ENCODE results near the gene FGF18. TPM values are rescaled to one million over a fixed set of nuclear protein-coding genes. Genes with fewer than 3 reads are reported as not detected.

FGF18 gene
- total RNA-seq, 1 donor from 2014 or later: 0.06 TPM

DNA sequence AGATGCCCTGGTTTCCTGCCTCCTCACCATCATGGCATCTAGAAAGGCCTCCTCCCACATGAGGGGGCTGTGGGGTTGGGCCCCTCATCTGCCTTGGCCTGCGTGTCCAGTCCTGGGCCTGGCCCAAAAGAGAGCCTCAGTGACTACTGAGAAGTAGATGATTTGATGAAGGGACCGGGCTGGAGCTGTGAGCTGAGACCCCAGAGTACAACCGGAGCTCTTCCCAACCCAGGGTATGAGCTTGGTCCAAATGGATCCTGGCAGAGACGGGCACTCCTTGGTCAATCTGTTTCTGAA is 62.9 kb downstream of the FGF18 start:
- TF ChIP-seq EZH2 (IDR thresholded peaks at IDR 0.05) (no peak), EZH2phosphoT487 (IDR thresholded peaks at IDR 0.05) (no peak)
- TF ChIP-seq, protein P1, sequence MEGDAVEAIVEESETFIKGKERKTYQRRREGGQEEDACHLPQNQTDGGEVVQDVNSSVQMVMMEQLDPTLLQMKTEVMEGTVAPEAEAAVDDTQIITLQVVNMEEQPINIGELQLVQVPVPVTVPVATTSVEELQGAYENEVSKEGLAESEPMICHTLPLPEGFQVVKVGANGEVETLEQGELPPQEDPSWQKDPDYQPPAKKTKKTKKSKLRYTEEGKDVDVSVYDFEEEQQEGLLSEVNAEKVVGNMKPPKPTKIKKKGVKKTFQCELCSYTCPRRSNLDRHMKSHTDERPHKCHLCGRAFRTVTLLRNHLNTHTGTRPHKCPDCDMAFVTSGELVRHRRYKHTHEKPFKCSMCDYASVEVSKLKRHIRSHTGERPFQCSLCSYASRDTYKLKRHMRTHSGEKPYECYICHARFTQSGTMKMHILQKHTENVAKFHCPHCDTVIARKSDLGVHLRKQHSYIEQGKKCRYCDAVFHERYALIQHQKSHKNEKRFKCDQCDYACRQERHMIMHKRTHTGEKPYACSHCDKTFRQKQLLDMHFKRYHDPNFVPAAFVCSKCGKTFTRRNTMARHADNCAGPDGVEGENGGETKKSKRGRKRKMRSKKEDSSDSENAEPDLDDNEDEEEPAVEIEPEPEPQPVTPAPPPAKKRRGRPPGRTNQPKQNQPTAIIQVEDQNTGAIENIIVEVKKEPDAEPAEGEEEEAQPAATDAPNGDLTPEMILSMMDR (IDR thresholded peaks at IDR 0.05): no peak
- no peak overlapping the region for H3K27ac ChIP-seq
- DNase-seq (ENCODE audit: low spot score): no peak
- no peaks in the 10 kb centered on the region for H3K36me3 ChIP-seq
- H3K27ac Mint-ChIP-seq: no peak overlapping the region
- no peaks in the 10 kb centered on the region for H3K9me3 ChIP-seq (ENCODE audit: low read depth)
- H3K9me3 Mint-ChIP-seq: no peaks in the 10 kb centered on the region
- H3F3A ChIP-seq (ENCODE audit: low read depth): peaks cover 3% of the 10 kb centered on the region
- H4K20me1 ChIP-seq (ENCODE audit: low read depth): no peaks in the 10 kb centered on the region
- peaks cover 18% of the 10 kb centered on the region for H3K4me1 ChIP-seq
- no peak overlapping the region for H3K4me3 Mint-ChIP-seq
- peaks cover 39% of the 10 kb centered on the region for H3K4me1 Mint-ChIP-seq
- H3K4me2 ChIP-seq: no peak overlapping the region
- no peaks in the 10 kb centered on the region for H3K79me2 ChIP-seq (ENCODE audit: low read depth)
- peak overlapping the region; percentile 3 for H2AFZ ChIP-seq (replicated peaks)
- H3K9ac ChIP-seq: no peak overlapping the region
- H3K27me3 Mint-ChIP-seq (ENCODE audit: insufficient read depth, low read depth): peaks cover 5% of the 10 kb centered on the region
- no peaks in the 10 kb centered on the region for H3K36me3 Mint-ChIP-seq
- H3K27me3 ChIP-seq: no peaks in the 10 kb centered on the region
- H3K4me3 ChIP-seq: no peak overlapping the region

DNA sequence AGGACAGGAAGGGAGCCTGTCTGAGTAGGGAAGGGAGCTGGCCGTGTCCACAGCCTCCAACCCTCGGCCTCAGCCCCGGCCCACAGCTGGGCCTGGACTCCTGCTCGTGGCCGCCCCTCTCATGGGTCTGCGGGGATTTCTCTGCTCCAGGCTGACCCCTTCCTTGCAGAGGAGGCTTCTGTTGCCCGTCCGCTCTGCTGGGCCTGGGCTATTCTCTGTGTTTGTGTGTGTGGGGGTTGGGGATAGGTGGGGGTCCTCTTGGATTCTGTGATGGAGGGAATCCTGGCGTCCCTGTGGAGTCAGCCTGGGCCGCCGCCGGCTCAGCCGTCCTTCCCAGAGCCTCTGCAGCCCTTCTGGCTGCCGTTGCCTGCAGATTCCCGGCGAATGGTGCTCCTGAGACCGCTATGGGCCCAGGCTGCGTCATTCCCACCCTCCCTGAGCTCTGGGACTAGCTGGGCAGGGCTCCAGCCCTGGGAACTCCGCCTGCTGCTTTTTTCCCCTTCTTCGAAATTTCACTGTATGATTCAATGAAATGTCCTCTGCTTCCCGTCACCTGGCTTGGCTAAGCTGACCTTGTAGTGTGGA is 64.2 kb downstream of the FGF18 start:
- Mint-ChIP-seq H3K27ac (peak overlapping the region; percentile 60), H3K9me3 (no peaks in the 10 kb centered on the region), H3K4me3 (no peak overlapping the region), H3K36me3 (no peaks in the 10 kb centered on the region), H3K27me3 (ENCODE audit: insufficient read depth, low read depth) (peaks cover 8% of the 10 kb centered on the region), H3K4me1 (peaks cover 41% of the 10 kb centered on the region)
- peaks cover 3% of the 10 kb centered on the region for H3F3A ChIP-seq (ENCODE audit: low read depth)
- H3K9ac ChIP-seq: no peak overlapping the region
- TF ChIP-seq, protein P1 (IDR thresholded peaks at IDR 0.05): no peak
- TF ChIP-seq EZH2 (IDR thresholded peaks at IDR 0.05) (no peak), EZH2phosphoT487 (IDR thresholded peaks at IDR 0.05) (no peak)
- H3K27me3 ChIP-seq: no peaks in the 10 kb centered on the region
- H3K4me1 ChIP-seq: peaks cover 18% of the 10 kb centered on the region
- H4K20me1 ChIP-seq (ENCODE audit: low read depth): no peaks in the 10 kb centered on the region
- no peaks in the 10 kb centered on the region for H3K9me3 ChIP-seq (ENCODE audit: low read depth)
- no peak overlapping the region for H3K27ac ChIP-seq
- no peak overlapping the region for H3K4me3 ChIP-seq
- H2AFZ ChIP-seq (replicated peaks): peak overlapping the region; percentile 76
- no peak for DNase-seq (ENCODE audit: low spot score)
- H3K79me2 ChIP-seq (ENCODE audit: low read depth): no peaks in the 10 kb centered on the region
- no peaks in the 10 kb centered on the region for H3K36me3 ChIP-seq
- H3K4me2 ChIP-seq: no peak overlapping the region

DNA sequence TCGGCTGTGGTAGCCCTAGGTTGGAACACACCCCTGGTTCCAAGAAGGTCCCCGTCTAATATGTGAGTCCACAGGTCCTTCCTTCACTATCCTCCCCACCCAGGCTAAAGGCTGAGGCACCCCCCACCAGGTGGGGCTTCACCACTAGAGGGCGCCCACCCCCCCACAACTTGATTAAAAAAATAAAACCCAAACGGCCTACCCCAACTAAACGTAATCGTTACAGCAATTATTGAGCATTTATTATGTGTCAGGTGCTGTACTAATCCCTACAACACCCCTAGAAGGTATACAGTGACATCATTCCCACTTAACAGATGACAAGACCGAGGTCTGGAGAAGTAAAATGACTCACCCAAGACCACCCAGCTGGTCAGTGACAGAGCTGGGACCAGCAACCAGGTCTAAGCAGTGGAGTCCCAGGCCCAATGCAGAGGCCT is 65.0 kb downstream of the FGF18 start:
- Mint-ChIP-seq H3K4me1 (peaks cover 41% of the 10 kb centered on the region), H3K4me3 (peak overlapping the region; percentile 43), H3K9me3 (no peaks in the 10 kb centered on the region), H3K27ac (peak overlapping the region; percentile 81), H3K27me3 (ENCODE audit: insufficient read depth, low read depth) (peaks cover 8% of the 10 kb centered on the region), H3K36me3 (no peaks in the 10 kb centered on the region)
- peaks cover 3% of the 10 kb centered on the region for H3F3A ChIP-seq (ENCODE audit: low read depth)
- H3K4me1 ChIP-seq: peaks cover 18% of the 10 kb centered on the region
- H3K79me2 ChIP-seq (ENCODE audit: low read depth): no peaks in the 10 kb centered on the region
- no peak for DNase-seq (ENCODE audit: low spot score)
- H3K4me3 ChIP-seq: no peak overlapping the region
- H3K27me3 ChIP-seq: no peaks in the 10 kb centered on the region
- no peak overlapping the region for H3K4me2 ChIP-seq
- no peaks in the 10 kb centered on the region for H3K36me3 ChIP-seq
- H4K20me1 ChIP-seq (ENCODE audit: low read depth): no peaks in the 10 kb centered on the region
- no peak overlapping the region for H2AFZ ChIP-seq (replicated peaks)
- TF ChIP-seq, protein P1 (IDR thresholded peaks at IDR 0.05): peak; percentile 81
- TF ChIP-seq EZH2 (IDR thresholded peaks at IDR 0.05): no peak
- H3K27ac ChIP-seq: no peak overlapping the region
- no peak overlapping the region for H3K9ac ChIP-seq
- no peaks in the 10 kb centered on the region for H3K9me3 ChIP-seq (ENCODE audit: low read depth)

Measured in neural progenitor cell (in vitro differentiated cells).